Activated CD4-positive, alpha-beta T cell treated with anti-CD3 and anti-CD28 coated beads, Interleukin-2, amount 10 ng/mL, durations not matched to agents 7 days and 5 days (primary cell): ENCODE measurements around the gene GIGYF1. TPM values are rescaled to one million over a fixed set of nuclear protein-coding genes. Genes with fewer than 3 reads are reported as not detected.
A peak's percentile ranks its signal among the peaks of the same experiment; 100 is the strongest.
"Not testable (repeated sequence)": the region's sequence is repeated elsewhere in the genome, so short reads cannot be mapped to it uniquely, and the experiment has no call there.

Experiments used
- CTCF ChIA-PET: fragments of 350-600 bp; sonication (Branson Sonifier 250); formaldehyde crosslinking; loops from one replicate; lab custom pipeline; 2021; ENCODE audit warnings: antibody characterized with exemption; lab: Charles Lee
- POLR2A ChIA-PET: fragments of 350-600 bp; sonication (Branson Sonifier 250); formaldehyde crosslinking; loops from one replicate; lab custom pipeline; 2021; ENCODE audit warnings: antibody characterized with exemption; lab: Charles Lee
- DNase-seq: peaks from one replicate; pipeline ENCODE4 v3.0.0-alpha.2; 2020
- H3K27ac Mint-ChIP-seq: one replicate; pipeline ENCODE4 v1.8.0; 2021; ENCODE audit warnings: mild to moderate bottlenecking, moderate library complexity, mixed read lengths
- H3K27me3 Mint-ChIP-seq: one replicate; pipeline ENCODE4 v1.8.0; 2021; ENCODE audit warnings: mixed read lengths
- H3K36me3 Mint-ChIP-seq: one replicate; pipeline ENCODE4 v1.8.0; 2021; ENCODE audit warnings: low read depth, mixed read lengths
- H3K4me1 Mint-ChIP-seq: one replicate; pipeline ENCODE4 v1.8.0; 2021; ENCODE audit warnings: mixed read lengths
- H3K4me3 Mint-ChIP-seq: one replicate; pipeline ENCODE4 v1.8.0; 2021; ENCODE audit warnings: mild to moderate bottlenecking, moderate library complexity, mixed read lengths
- H3K9me3 Mint-ChIP-seq: one replicate; pipeline ENCODE4 v1.8.0; 2021; ENCODE audit warnings: mixed read lengths
- total RNA-seq, 2 experiments: library from RNA; stranded (reverse); gene quantifications; one replicate each; pipeline ENCODE4 v1.2.3, GENCODE V29; 2021

Gene GIGYF1
- total RNA-seq, 2 experiments from 2014 or later, result 48.7 to 55.5 TPM

DNA sequence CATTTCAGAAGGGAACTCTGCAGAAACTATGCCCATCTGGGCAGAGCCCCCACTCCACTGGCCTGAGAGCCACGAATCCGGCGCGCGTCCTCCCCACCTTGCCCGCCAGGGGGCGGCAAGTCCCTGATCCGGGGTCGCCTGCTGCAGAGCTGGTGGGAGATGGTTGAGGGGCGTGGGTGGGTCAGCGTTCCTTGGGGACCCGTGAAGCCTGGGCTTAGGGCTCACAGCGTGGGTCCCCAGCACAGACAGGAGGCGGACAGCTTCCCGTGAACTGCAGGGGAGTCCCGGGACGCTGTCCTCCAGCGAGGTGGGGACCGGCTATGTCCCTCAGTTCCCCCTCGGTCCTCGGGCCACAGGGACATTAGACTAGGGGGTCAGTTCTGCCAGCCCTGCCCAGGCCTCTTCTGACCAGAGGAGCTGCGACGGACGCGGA lies 11.3 kb upstream of the GIGYF1 start:
- peak overlapping the region; percentile 94 for H3K4me3 Mint-ChIP-seq
- POLR2A ChIA-PET, result interaction anchor here (0.8 to 1.2 kb wide), 3 partner anchors 93 to 147 kb away, joined by 3 to 5 read pairs (median 4); partner anchors contain the start of genes FBXO24, MOSPD3 and SLC12A9
- H3K36me3 Mint-ChIP-seq, result peaks cover 8% of the 10 kb centered on the region
- peak overlapping the region; percentile 97 for H3K27ac Mint-ChIP-seq
- H3K27me3 Mint-ChIP-seq, result peaks cover 5% of the 10 kb centered on the region
- DNase-seq, result peak; percentile 78
- no peaks in the 10 kb centered on the region for H3K9me3 Mint-ChIP-seq
- CTCF ChIA-PET, result interaction anchor here (0.5 to 3.2 kb wide), 49 partner anchors 10 to 799 kb away, joined by 3 to 40 read pairs (median 4); partner anchors contain the start of genes AGFG2, EPO, FBXO24 and GIGYF1
- H3K4me1 Mint-ChIP-seq, result peaks cover 22% of the 10 kb centered on the region

DNA sequence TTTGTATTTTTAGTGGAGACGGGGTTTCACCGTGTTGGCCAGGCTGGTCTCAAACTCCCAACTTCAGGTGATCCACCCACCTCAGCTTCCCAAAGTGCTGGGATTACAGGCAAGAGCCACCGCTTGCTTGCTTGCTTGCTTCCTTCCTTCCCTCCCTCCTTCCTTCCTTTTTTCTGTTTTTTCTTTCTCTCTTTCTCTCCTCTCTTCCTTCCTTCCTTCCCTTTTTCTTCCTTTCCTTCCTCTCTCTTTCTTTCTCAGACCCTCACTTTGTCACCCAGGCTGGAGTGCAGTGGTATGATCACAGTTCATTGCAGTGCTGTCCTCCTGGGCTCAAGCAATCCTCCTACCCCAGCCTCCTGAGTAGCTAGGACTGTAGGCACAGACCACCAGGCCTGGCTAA lies 7.0 kb upstream of the GIGYF1 start:
- POLR2A ChIA-PET, DNase-seq, H3K4me3 Mint-ChIP-seq, H3K27me3 Mint-ChIP-seq, H3K27ac Mint-ChIP-seq, H3K36me3 Mint-ChIP-seq, H3K4me1 Mint-ChIP-seq, H3K9me3 Mint-ChIP-seq: not testable (repeated sequence)
- CTCF ChIA-PET, result interaction anchor here (1.0 to 3.3 kb wide), 4 partner anchors 10 to 151 kb away, joined by 3 to 22 read pairs (median 6); partner anchors contain the start of gene SLC12A9

DNA sequence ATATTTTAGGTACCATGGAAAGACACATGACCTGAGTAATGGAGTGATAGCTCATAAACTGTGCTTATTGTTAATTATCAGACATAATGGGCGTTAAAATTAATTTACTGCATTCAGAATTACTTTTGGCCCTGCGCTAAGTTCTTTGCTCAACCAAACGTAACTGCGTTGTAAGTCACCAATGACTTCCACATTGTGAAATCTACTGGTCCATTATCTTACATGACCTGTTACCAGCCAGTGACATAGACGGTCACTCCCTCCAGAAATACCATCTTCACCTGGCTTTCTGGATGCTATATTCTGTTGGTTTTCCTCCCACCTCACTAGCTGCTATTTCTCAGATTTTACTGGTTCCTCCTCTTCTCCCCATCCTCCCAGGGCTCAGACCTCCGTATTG lies 5.0 kb upstream of the GIGYF1 start:
- POLR2A ChIA-PET, result no interaction called here
- DNase-seq, result no peak
- no peaks in the 10 kb centered on the region for H3K36me3 Mint-ChIP-seq
- H3K27ac Mint-ChIP-seq, result no peak overlapping the region
- CTCF ChIA-PET, result interaction anchor here (0.7 to 1.4 kb wide), 2 partner anchors 65 to 229 kb away, joined by 3 to 4 read pairs; no protein-coding TSS in a partner anchor
- H3K4me1 Mint-ChIP-seq, result peaks cover 12% of the 10 kb centered on the region
- H3K4me3 Mint-ChIP-seq, result no peak overlapping the region
- no peaks in the 10 kb centered on the region for H3K9me3 Mint-ChIP-seq
- peaks cover 18% of the 10 kb centered on the region for H3K27me3 Mint-ChIP-seq

DNA sequence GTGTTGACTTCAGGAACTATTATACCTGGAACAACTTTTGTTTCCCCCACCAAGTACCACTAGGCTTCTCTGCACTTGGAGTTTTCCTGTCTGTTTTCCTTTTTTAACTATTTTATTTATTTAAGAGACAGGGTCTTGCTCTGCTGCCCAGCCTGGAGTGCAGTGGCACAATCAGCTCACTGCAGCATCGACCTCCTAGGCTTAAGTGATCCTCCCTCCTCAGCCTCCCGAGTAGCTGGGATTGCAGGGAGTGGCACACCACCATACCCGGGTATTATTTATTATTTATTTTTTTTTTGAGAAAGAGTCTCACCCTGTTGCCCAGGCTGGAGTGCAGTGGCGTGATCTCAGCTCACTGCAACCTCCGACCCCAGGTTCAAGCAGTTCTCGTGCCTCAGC lies 2.1 kb upstream of the GIGYF1 start:
- no peaks in the 10 kb centered on the region for H3K9me3 Mint-ChIP-seq
- ChIA-PET POLR2A (interaction anchor here (1.0 kb wide), 1 partner anchor 110 kb away, joined by 3 read pairs; the partner anchor contains the start of gene FBXO24), CTCF (interaction anchor here (0.7 to 3.6 kb wide), 4 partner anchors 9 to 190 kb away, joined by 3 to 26 read pairs (median 4); partner anchors contain the start of gene POP7)
- peaks cover 9% of the 10 kb centered on the region for H3K36me3 Mint-ChIP-seq
- H3K27me3 Mint-ChIP-seq, result peaks cover 14% of the 10 kb centered on the region
- DNase-seq, result no peak
- H3K4me3 Mint-ChIP-seq, result no peak overlapping the region
- H3K27ac Mint-ChIP-seq, result peak overlapping the region; percentile 77
- H3K4me1 Mint-ChIP-seq, result peaks cover 31% of the 10 kb centered on the region

DNA sequence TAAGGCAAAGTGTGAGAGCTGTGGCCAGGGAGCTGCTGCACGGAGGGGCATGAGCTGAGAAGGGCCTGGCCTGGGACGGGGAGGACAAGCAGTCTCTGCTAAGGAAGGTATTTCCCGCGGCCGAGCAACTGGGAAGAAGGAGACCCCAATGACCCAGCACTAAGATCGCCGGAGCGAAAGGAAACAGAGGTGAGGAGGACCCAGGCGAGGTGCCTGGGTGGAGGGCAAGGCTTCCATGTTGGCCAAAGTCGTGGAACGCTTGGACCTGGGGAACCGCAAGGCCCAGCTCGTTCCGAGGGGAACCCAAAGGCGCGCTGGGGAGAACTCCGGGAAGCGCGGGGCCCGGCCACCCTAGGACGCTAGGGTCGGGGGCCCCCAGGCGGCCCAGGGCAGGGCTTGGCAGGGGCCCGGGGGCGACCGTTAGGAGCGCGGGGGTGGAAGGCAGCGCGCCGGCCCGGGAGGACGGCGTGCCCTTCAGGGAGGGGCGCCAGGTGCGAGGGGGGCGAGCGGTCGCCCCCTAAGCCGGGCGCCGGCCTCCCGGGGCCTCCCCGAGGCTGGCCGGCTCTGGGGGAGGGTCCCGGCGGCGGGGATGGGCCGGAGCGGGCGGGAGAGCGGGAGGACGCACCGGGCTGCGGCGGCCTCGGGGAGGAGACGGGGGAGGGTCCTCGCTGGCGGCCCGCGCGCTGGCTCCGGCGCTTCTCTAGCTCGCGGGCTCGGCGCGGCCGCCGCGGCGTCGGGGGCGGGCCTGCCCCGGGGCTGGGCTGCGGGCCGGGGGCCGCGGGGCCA lies 545 bp downstream of the GIGYF1 start:
- Mint-ChIP-seq H3K4me1 (peaks cover 40% of the 10 kb centered on the region), H3K27me3 (peaks cover 9% of the 10 kb centered on the region), H3K27ac (peak overlapping the region; percentile 92), H3K9me3 (no peaks in the 10 kb centered on the region), H3K4me3 (peak overlapping the region; percentile 96), H3K36me3 (peaks cover 11% of the 10 kb centered on the region)
- ChIA-PET CTCF (interaction anchor here (0.5 to 5.1 kb wide), 11 partner anchors 8 to 1761 kb away, joined by 3 to 26 read pairs (median 14); partner anchors contain the start of genes MOSPD3, POP7 and SLC12A9), POLR2A (interaction anchor here (0.6 kb wide), 1 partner anchor 49 kb away, joined by 6 read pairs; no protein-coding TSS in a partner anchor)
- DNase-seq, result no peak

DNA sequence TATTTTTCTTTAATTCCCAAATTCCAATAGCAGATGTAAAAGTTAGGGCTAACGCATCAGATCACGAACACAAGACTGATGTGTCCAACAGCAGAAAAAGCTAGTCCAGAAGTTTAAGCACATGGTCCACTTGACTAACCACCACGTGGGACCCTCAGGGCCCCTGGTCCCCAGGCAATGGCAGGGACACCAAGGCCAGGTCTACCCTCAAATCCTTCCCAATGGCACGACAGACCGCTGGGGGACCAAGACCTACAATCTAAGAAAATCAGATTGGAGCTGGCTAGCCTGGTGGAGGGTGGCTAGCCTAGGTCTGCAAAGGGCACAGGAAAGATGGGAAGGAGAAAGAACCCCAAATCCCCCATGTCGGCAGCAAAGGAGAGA lies 1.5 kb downstream of the GIGYF1 start:
- DNase-seq, result no peak
- Mint-ChIP-seq H3K27ac (peak overlapping the region; percentile 92), H3K4me1 (peaks cover 40% of the 10 kb centered on the region), H3K36me3 (peaks cover 11% of the 10 kb centered on the region), H3K9me3 (no peaks in the 10 kb centered on the region), H3K27me3 (peaks cover 9% of the 10 kb centered on the region), H3K4me3 (peak overlapping the region; percentile 96)
- ChIA-PET POLR2A (no interaction called here), CTCF (interaction anchor here (0.5 to 5.1 kb wide), 9 partner anchors 9 to 1760 kb away, joined by 3 to 25 read pairs (median 14); partner anchors contain the start of genes MOSPD3, POP7 and SLC12A9)

DNA sequence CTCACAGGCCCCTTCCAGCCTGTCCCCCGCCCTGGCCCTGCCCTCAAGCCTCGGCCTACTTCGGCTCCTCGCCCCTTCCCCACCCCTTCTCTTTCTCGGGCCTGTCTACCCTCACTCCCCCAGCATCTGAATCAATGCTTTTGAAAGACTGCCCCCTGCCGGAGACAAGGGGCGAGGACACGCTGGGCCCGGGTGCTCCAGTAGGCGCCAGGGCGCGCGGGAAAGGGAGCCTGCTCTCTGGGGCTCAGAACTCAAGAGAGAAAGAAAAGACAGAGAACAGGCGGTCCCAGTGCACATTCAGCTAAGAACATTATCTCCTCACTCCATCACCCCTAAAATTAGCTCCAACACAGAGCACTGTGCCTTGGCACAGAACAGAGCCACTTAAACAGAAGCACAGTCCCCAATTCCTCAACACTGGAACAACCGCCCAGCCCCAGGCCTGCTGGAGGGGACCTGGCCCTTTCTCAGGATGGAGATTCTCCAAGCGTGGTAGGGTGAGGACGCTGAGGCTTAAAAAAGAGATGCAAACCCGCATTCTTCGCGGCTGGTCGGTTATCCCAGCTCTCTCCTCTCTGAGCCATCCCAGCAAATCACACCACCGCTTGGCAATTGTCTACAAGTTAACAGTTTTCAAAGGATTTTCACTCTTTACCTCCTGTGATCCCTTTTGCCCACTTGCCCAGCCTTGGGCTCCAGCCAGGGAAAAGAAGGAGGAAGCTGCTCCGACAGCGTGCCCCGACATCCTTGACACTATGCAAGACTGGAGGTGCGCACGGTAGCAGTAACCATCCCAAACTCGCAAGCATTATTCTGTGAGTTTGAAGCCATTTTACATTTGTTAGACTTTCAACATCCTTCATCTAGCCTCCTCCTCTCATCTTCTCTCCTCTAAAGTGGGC lies 2.1 kb downstream of the GIGYF1 start:
- Mint-ChIP-seq H3K27ac (peak overlapping the region; percentile 22), H3K27me3 (peaks cover 9% of the 10 kb centered on the region)

DNA sequence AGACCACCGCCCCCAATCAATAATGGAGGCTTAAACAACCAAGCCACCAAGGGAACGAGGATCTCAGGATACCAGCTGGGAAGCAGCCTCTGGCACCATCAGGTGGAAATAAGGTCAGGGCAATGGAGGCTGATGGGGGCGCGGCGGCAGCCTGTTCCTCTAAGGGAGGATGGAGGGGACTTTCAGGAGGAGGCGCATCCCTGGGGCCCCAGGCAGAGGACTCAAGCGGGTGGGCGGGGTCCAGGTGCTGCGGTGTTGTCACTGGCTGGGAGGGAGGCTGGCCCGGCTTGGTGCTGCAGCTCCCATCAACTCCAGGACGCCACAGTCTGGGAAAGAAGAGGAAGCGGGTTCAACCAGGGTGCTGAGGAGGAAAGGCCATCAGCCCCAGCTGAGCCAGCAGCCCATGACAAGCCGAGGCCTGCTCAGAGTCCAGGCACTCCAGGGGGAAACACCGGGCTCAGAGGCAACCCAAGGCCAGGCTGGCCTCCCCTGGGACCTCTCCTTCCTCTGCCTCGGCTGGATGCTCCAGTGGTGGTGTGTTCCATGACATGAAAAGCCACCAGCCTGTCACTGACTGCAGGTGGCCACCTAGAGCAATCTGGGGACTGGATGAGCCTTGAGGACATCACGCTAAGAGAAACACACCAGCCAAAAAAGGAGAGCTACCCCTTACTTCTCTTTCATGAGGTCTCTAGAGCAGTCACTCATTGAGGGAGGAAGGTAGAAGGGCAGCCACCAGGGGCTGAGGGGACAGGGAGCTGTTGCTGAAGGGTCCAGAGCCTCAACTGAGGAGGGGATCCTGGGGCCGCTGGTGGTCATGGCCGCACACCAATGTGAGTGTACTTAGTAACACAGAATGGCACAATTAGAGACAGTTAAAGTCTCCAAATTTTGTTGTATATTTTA lies 4.6 kb downstream of the GIGYF1 start:
- no peak overlapping the region for H3K27ac Mint-ChIP-seq
- H3K36me3 Mint-ChIP-seq, result peaks cover 20% of the 10 kb centered on the region

More for the DNA sequence above, 2.1 kb downstream of the GIGYF1 start:
- ChIA-PET CTCF (interaction anchor here (0.6 to 5.1 kb wide), 16 partner anchors 9 to 223 kb away, joined by 3 to 25 read pairs (median 4); partner anchors contain the start of genes POP7 and SLC12A9), POLR2A (no interaction called here)
- Mint-ChIP-seq H3K9me3 (no peaks in the 10 kb centered on the region), H3K4me3 (peak overlapping the region; percentile 96), H3K4me1 (peaks cover 40% of the 10 kb centered on the region), H3K36me3 (peaks cover 11% of the 10 kb centered on the region)
- DNase-seq, result peak; percentile 89

DNA sequence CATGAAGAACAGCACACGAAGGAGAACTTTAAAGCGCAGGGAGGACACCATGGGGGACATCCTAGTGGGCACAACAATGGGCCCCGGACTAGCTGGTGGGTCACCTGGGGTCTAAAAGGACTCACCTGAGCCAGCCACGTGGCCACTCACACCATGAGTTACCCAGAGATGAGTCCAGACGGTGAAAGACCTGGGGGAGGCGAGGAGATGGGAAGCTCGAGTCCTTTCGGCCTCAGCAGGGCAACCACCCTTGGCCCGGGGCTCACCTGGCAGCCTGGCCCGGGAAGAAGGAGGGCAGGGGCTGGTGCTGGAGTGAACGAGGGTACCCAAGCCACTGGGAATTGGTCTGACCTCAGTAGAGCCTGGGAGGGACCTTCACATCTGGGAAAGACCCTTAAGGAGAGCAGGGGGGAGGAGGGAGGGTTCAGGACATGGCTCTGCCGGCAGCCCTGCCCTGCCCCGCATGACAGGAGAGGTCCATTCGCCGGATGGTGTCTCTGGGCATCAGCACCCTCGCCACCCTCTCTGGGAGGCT lies 5.7 kb downstream of the GIGYF1 start:
- H3K9me3 Mint-ChIP-seq, result no peaks in the 10 kb centered on the region
- CTCF ChIA-PET, result interaction anchor here (0.7 to 3.3 kb wide), 2 partner anchors 13 to 17 kb away, joined by 5 to 11 read pairs; partner anchors contain the start of gene POP7
- no peak overlapping the region for H3K27ac Mint-ChIP-seq
- peaks cover 28% of the 10 kb centered on the region for H3K4me1 Mint-ChIP-seq
- POLR2A ChIA-PET, result no interaction called here
- H3K4me3 Mint-ChIP-seq, result no peak overlapping the region
- H3K27me3 Mint-ChIP-seq, result no peaks in the 10 kb centered on the region
- DNase-seq, result no peak
- H3K36me3 Mint-ChIP-seq, result peaks cover 20% of the 10 kb centered on the region

More for the DNA sequence above, 4.6 kb downstream of the GIGYF1 start:
- DNase-seq, result no peak
- POLR2A ChIA-PET, result no interaction called here
- no peak overlapping the region for H3K4me3 Mint-ChIP-seq
- no peaks in the 10 kb centered on the region for H3K27me3 Mint-ChIP-seq
- no peaks in the 10 kb centered on the region for H3K9me3 Mint-ChIP-seq
- peaks cover 28% of the 10 kb centered on the region for H3K4me1 Mint-ChIP-seq
- CTCF ChIA-PET, result interaction anchor here (0.6 to 3.8 kb wide), 6 partner anchors 12 to 240 kb away, joined by 4 to 25 read pairs (median 8); partner anchors contain the start of gene POP7

DNA sequence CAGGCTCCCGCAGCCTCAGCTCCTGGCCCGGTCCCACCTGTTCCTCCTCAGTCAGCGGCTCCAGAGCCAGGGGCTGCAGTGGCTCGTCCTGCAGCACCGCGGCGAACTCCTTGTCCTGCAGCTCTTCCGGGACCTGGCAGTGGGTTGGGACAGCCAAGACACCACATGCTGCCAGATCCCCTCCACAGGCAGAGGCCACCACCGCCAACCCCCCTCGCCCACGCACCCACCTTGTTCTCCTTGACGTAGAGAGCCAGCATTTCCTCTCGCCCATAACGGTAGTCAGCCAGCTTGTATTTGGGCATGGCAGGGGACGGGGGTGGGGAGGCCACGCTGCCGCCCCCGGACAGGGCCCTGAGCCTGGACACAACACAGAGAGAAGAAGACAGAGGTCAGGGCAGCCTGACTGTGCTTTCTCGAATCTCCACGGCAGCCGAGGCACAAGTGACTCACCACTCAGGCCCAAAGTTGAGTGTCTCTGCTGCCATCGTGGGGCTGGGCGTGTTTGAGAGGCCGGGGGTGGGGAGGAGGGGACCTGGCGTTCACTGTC lies 6.2 kb downstream of the GIGYF1 start:
- H3K27me3 Mint-ChIP-seq, result no peaks in the 10 kb centered on the region
- H3K4me3 Mint-ChIP-seq, result no peak overlapping the region
- ChIA-PET POLR2A (no interaction called here), CTCF (interaction anchor here (0.7 kb wide), 1 partner anchor 18 kb away, joined by 3 read pairs; the partner anchor contains the start of gene POP7)
- no peak overlapping the region for H3K27ac Mint-ChIP-seq
- H3K4me1 Mint-ChIP-seq, result peaks cover 24% of the 10 kb centered on the region
- no peaks in the 10 kb centered on the region for H3K9me3 Mint-ChIP-seq
- H3K36me3 Mint-ChIP-seq, result peaks cover 17% of the 10 kb centered on the region
- no peak for DNase-seq

DNA sequence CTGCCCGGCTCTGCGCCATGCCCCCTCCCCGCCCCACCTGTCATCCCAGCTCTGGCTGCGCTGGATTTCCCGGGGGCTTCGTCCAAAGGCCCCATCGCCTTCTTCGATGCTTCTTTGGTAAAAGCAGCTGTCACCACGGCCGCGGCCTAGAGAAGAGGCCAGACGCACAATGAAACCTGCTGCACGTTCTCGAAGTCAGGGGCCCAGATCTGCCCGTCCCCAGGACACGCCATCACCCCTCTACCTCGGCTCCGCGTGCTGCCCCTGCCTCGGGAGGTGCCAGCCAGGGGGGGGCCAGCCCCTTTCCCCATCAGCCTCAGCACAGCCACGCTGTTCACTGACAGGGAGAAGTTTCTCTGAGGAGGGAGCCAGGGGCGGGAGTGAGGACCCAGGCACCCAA lies 6.8 kb downstream of the GIGYF1 start:
- no peaks in the 10 kb centered on the region for H3K27me3 Mint-ChIP-seq
- ChIA-PET CTCF (interaction anchor here (0.7 kb wide), 1 partner anchor 18 kb away, joined by 3 read pairs; the partner anchor contains the start of gene POP7), POLR2A (no interaction called here)
- no peak overlapping the region for H3K4me3 Mint-ChIP-seq
- no peaks in the 10 kb centered on the region for H3K9me3 Mint-ChIP-seq
- DNase-seq, result no peak
- peaks cover 16% of the 10 kb centered on the region for H3K36me3 Mint-ChIP-seq
- H3K27ac Mint-ChIP-seq, result no peak overlapping the region
- peaks cover 18% of the 10 kb centered on the region for H3K4me1 Mint-ChIP-seq
